Astrocyte (in vitro differentiated cells and primary cell): ENCODE results near the gene GLS.

Source experiments
- EZH2 ChIP-seq: IDR thresholded peaks from 2 replicates; pipeline ENCODE4 v1.6.1; 2012; ENCODE audit warnings: mild to moderate bottlenecking, low read length, inconsistent platforms; ENCODE audit not compliant: insufficient read depth
- TF ChIP-seq, protein P1 (sequence below): IDR thresholded peaks from 2 replicates; pipeline ENCODE4 v1.5.1; 2011; ENCODE audit warnings: low read depth, mild to moderate bottlenecking, inconsistent platforms, low read length, moderate library complexity; ENCODE audit not compliant: insufficient read depth

DNA sequence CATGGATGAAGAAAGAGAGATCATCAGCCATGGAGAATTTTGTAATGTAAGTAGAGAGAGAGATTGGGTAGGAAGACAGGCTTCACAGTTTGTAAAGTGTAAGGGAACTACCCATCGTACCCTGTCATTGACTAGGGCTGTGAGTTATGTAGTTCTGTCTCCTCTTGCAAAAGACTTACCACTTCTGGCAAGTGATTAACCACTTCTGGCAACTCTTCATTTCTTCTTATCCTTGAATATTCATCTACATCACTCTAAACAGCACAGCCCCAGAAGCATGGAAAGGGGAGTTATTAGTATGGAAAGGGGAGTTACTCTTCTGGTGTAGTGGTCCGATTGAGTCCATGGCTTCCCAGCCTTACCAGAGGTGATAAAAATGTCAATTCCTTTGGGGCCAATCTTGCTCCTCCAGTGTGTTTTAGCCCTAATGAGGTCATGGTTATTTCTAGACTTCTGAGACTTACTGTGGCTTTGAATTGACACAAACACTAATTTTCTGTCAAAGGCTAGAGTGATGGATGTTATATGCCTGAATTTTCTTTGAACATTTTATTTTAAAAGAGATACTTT is 81.4 kb downstream of the GLS start:
- TF ChIP-seq, protein P1, sequence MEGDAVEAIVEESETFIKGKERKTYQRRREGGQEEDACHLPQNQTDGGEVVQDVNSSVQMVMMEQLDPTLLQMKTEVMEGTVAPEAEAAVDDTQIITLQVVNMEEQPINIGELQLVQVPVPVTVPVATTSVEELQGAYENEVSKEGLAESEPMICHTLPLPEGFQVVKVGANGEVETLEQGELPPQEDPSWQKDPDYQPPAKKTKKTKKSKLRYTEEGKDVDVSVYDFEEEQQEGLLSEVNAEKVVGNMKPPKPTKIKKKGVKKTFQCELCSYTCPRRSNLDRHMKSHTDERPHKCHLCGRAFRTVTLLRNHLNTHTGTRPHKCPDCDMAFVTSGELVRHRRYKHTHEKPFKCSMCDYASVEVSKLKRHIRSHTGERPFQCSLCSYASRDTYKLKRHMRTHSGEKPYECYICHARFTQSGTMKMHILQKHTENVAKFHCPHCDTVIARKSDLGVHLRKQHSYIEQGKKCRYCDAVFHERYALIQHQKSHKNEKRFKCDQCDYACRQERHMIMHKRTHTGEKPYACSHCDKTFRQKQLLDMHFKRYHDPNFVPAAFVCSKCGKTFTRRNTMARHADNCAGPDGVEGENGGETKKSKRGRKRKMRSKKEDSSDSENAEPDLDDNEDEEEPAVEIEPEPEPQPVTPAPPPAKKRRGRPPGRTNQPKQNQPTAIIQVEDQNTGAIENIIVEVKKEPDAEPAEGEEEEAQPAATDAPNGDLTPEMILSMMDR = no peak
- TF ChIP-seq EZH2 = no peak
